IMR-90 (cell line): Measurements from ENCODE around the gene KRTAP9-4. TPM values are rescaled to one million over a fixed set of nuclear protein-coding genes. Genes with fewer than 3 reads are reported as not detected.

Source experiments
- ATAC-seq: fragments of 200-7000 bp; cut with Tn5 transposase; 2 replicates; pipeline ENCODE4 v1.9.1; 2020; ENCODE audit warnings: low read depth, mild to moderate bottlenecking, moderate library complexity
- BruUV-seq: library from RNA; stranded (reverse); fragments of 400-500 nt; replicated peaks from 2 replicates; lab custom pipeline; 2021; lab: Mats Ljungman, UMichigan
- CTCF ChIA-PET: fragments of 300-600 bp; formaldehyde crosslinking; extraction: SDS; loops from one replicate; lab custom pipeline; 2021; ENCODE audit warnings: antibody characterized with exemption; lab: Yijun Ruan, JAX
- POLR2A ChIA-PET: fragments of 300-600 bp; sonication (Branson Sonifier 250); formaldehyde crosslinking; loops from one replicate; lab custom pipeline; 2022; ENCODE audit warnings: antibody characterized with exemption; ENCODE audit not compliant: unreplicated experiment; lab: Charles Lee
- DNase-seq: peaks from one replicate; pipeline ENCODE4 v3.0.0; 2013
- H2AFZ ChIP-seq: replicated peaks from 2 replicates; pipeline ENCODE3; 2013; ENCODE audit warnings: low read length, mild to moderate bottlenecking; ENCODE audit not compliant: poor library complexity
- H2AK5ac ChIP-seq: 2 replicates; pipeline ENCODE4 v1.6.1; 2013; ENCODE audit warnings: low read depth, low read length, inconsistent platforms
- H2AK9ac ChIP-seq: replicated peaks from 2 replicates; pipeline ENCODE3; 2013; ENCODE audit warnings: mild to moderate bottlenecking, low read depth, low read length, moderate library complexity; ENCODE audit not compliant: poor library complexity
- H2BK120ac ChIP-seq: 2 replicates; pipeline ENCODE4 v1.6.1; 2013; ENCODE audit warnings: low read depth, low read length, inconsistent platforms
- H2BK15ac ChIP-seq: 3 replicates; pipeline ENCODE4 v1.6.1; 2013; ENCODE audit warnings: low read depth, low read length, inconsistent platforms
- H2BK20ac ChIP-seq: 2 replicates; pipeline ENCODE4 v1.6.1; 2013; ENCODE audit warnings: low read depth, mild to moderate bottlenecking, inconsistent platforms, low read length, moderate library complexity
- H2BK5ac ChIP-seq: 2 replicates; pipeline ENCODE4 v1.6.1; 2013; ENCODE audit warnings: mild to moderate bottlenecking, low read depth, low read length, inconsistent platforms; ENCODE audit not compliant: poor library complexity, severe bottlenecking
- H3K14ac ChIP-seq: replicated peaks from 2 replicates; pipeline ENCODE4 v1.6.1; 2013; ENCODE audit warnings: low read depth, low read length, inconsistent platforms
- H3K18ac ChIP-seq: 2 replicates; pipeline ENCODE4 v1.6.1; 2013; ENCODE audit warnings: low read depth, low read length, control low read depth
- H3K23ac ChIP-seq: 2 replicates; pipeline ENCODE4 v1.6.1; 2013; ENCODE audit warnings: low read depth, low read length, inconsistent platforms
- H3K27ac ChIP-seq: 2 replicates; pipeline ENCODE4 v1.5.1; 2013; ENCODE audit warnings: mild to moderate bottlenecking, control low read depth, low read length; ENCODE audit not compliant: insufficient read depth
- H3K27me3 ChIP-seq: 2 replicates; pipeline ENCODE4 v1.6.1; 2013; ENCODE audit warnings: low read length; ENCODE audit not compliant: control insufficient read depth, insufficient read depth
- H3K36me3 ChIP-seq: 2 replicates; pipeline ENCODE4 v1.6.1; 2013; ENCODE audit warnings: low read length, mixed read lengths; ENCODE audit not compliant: control insufficient read depth, insufficient read depth
- H3K4ac ChIP-seq: 2 replicates; pipeline ENCODE4 v1.6.1; 2013; ENCODE audit warnings: low read depth, low read length, inconsistent platforms
- H3K4me1 ChIP-seq: 2 replicates; pipeline ENCODE4 v1.6.1; 2013; ENCODE audit warnings: low read length, mixed read lengths; ENCODE audit not compliant: control insufficient read depth, insufficient read depth
- H3K4me2 ChIP-seq: 2 replicates; pipeline ENCODE4 v1.6.1; 2013; ENCODE audit warnings: low read depth, mild to moderate bottlenecking, control low read depth, low read length, moderate library complexity
- H3K4me3 ChIP-seq: 2 replicates; pipeline ENCODE4 v1.5.1; 2013; ENCODE audit warnings: low read depth, mild to moderate bottlenecking, control low read depth, low read length, moderate library complexity; ENCODE audit not compliant: insufficient read depth
- H3K56ac ChIP-seq: 2 replicates; pipeline ENCODE4 v1.6.1; 2013; ENCODE audit warnings: low read length, inconsistent platforms; ENCODE audit not compliant: insufficient read depth; ENCODE audit errors: extremely low read depth
- H3K79me1 ChIP-seq, 2 experiments: 2 replicates each; pipeline ENCODE4 v1.6.1; 2013; ENCODE audit warnings: low read length in 2 of 2, inconsistent platforms in 1 of 2, low read depth in 1 of 2
- H3K9ac ChIP-seq: 2 replicates; pipeline ENCODE4 v1.6.1; 2013; ENCODE audit warnings: low read depth, low read length, control low read depth
- H3K9me1 ChIP-seq: 2 replicates; pipeline ENCODE4 v1.6.1; 2013; ENCODE audit warnings: low read length, inconsistent platforms; ENCODE audit not compliant: insufficient read depth
- H3K9me3 ChIP-seq: 2 replicates; pipeline ENCODE4 v1.6.1; 2013; ENCODE audit warnings: low read length; ENCODE audit not compliant: control insufficient read depth, insufficient read depth
- H4K20me1 ChIP-seq: 2 replicates; pipeline ENCODE4 v1.6.1; 2013; ENCODE audit warnings: low read length, inconsistent platforms; ENCODE audit not compliant: insufficient read depth
- H4K5ac ChIP-seq: 2 replicates; pipeline ENCODE4 v1.6.1; 2013; ENCODE audit warnings: mild to moderate bottlenecking, low read depth, low read length, control low read depth
- H4K8ac ChIP-seq, 2 experiments: 2 replicates each; pipeline ENCODE4 v1.6.1; 2013; ENCODE audit warnings: low read depth in 2 of 2, low read length in 2 of 2, control low read depth in 1 of 2, inconsistent platforms in 1 of 2
- H4K91ac ChIP-seq: 2 replicates; pipeline ENCODE4 v1.6.1; 2013; ENCODE audit warnings: low read depth, low read length, inconsistent platforms; ENCODE audit not compliant: insufficient read depth
- BHLHE40 ChIP-seq: fragments of 150-350 bp; IDR thresholded peaks from 2 replicates; pipeline ENCODE4 v1.6.1; 2016; ENCODE audit warnings: mild to moderate bottlenecking, low read depth, low read length
- CEBPB ChIP-seq: IDR thresholded peaks from 2 replicates; pipeline ENCODE4 v1.6.1; 2012; ENCODE audit warnings: low read depth, low read length, improper control_type of control experiment
- CHD1 ChIP-seq: IDR thresholded peaks from 2 replicates; pipeline ENCODE4 v1.6.1; 2012; ENCODE audit warnings: low read depth, low read length, improper control_type of control experiment
- FOS ChIP-seq: fragments of 150-350 bp; IDR thresholded peaks from 2 replicates; pipeline ENCODE4 v1.6.1; 2016; ENCODE audit warnings: low read depth, low read length
- SMC3 ChIP-seq: fragments of 150-350 bp; IDR thresholded peaks from 2 replicates; pipeline ENCODE4 v1.6.1; 2016; ENCODE audit warnings: low read depth, mild to moderate bottlenecking, antibody characterized with exemption, low read length, moderate library complexity
- WGBS, 2 experiments: methylation state at CpG; one replicate each; pipeline versions ENCODE4 v1.1.5 to v1.1.7; 2013; ENCODE audit warnings: missing lambda C conversion rate in 2 of 2; ENCODE audit not compliant: insufficient read length in 1 of 2; ENCODE audit errors: extremely low coverage in 2 of 2; 5-methylcytosine and 5-hydroxymethylcytosine counted together
- dilution Hi-C: fragments of 300-500 bp; cut with HindIII; formaldehyde crosslinking; loops from one replicate; pipeline ENCODE4 v1.14.3; 2018; ENCODE audit warnings: low sequenced_read_pairs; ENCODE audit not compliant: unreplicated experiment
- in situ Hi-C: fragments of 300-500 bp; cut with MboI; formaldehyde crosslinking; loops from 3 replicates; pipeline ENCODE4 v1.14.3; 2019; ENCODE audit warnings: low sequenced_read_pairs, inconsistent platforms, mixed read lengths
- intact Hi-C: fragments of 100-400 bp; cut with micrococcal nuclease; formaldehyde crosslinking; loops from 2 replicates; pipeline ENCODE4 v1.10.0; 2022
- polyA plus RNA-seq, 3 experiments: library from polyadenylated mRNA; depleted of rRNA; stranded (reverse); fragments of >200 nt; gene quantifications; 2 replicates each; pipeline ENCODE4 v1.2.3, GENCODE V29; 2012; ENCODE audit warnings: low replicate concordance in 1 of 3
- total RNA-seq: library from RNA; depleted of rRNA; stranded (reverse); fragments of >200 nt; gene quantifications from 2 replicates; pipeline ENCODE4 v1.2.3, GENCODE V29; 2012
- TF ChIP-seq, protein P1 (sequence below): fragments of 150-350 bp; IDR thresholded peaks from 2 replicates; pipeline ENCODE4 v1.6.1; 2017; ENCODE audit warnings: mild to moderate bottlenecking, antibody characterized with exemption, low read length, low read depth
- TF ChIP-seq, protein P2 (sequence below): fragments of 150-350 bp; IDR thresholded peaks from 2 replicates; pipeline ENCODE4 v1.6.1; 2016; ENCODE audit warnings: low read depth, mild to moderate bottlenecking, low read length, moderate library complexity, borderline replicate concordance

KRTAP9-4 gene
- total and polyA plus RNA-seq, 2 of the 4 experiments (the other 2 are of a cell fraction), result not detected

- no peak overlapping the region for H2AK9ac ChIP-seq
- no peak overlapping the region for H4K5ac ChIP-seq
- peaks cover 4% of the 10 kb centered on the region; the same call in 1 of the 2 replicates for H3K4me1 ChIP-seq
- in situ Hi-C loops, result no loop called here
- no peaks in the 10 kb centered on the region for H3K36me3 ChIP-seq
- no peak overlapping the region for H3K4me2 ChIP-seq
- no peak overlapping the region for H3K23ac ChIP-seq
- no peak overlapping the region for H3K27ac ChIP-seq
- peak overlapping the region; percentile 42; the same call in 1 of the 2 replicates for H3K18ac ChIP-seq
- no peak overlapping the region for H4K8ac ChIP-seq
- no peaks in the 10 kb centered on the region for H3K79me1 ChIP-seq
- H3K9me1 ChIP-seq, result peaks cover 7% of the 10 kb centered on the region
- peak overlapping the region; percentile 54; the same call in 1 of the 2 replicates for H2AK5ac ChIP-seq
- ChIA-PET POLR2A (no interaction called here), CTCF (interaction anchor here (1.5 kb wide), 1 partner anchor 11 kb away, joined by 4 read pairs; no protein-coding TSS in a partner anchor)
- no peak overlapping the region for H3K4ac ChIP-seq
- H2BK20ac ChIP-seq, result no peak overlapping the region
- no peak overlapping the region for H3K14ac ChIP-seq
- no peak overlapping the region for H2BK15ac ChIP-seq
- no peak overlapping the region for H3K9ac ChIP-seq
- H2AFZ ChIP-seq, result no peak overlapping the region
- BruUV-seq, result no TSS peak
- H3K9me3 ChIP-seq, result no peaks in the 10 kb centered on the region
- no peaks in the 10 kb centered on the region for H4K20me1 ChIP-seq
- H2BK5ac ChIP-seq, result no peak overlapping the region
- no peak overlapping the region for H3K56ac ChIP-seq
- intact Hi-C loops, result no loop called here
- H2BK120ac ChIP-seq, result no peak overlapping the region
- no CpG with 5 or more reads among the region's 3 CpGs for WGBS, 2 experiments
- dilution Hi-C loops, result no loop called here
- TF ChIP-seq BHLHE40 (no peak), SMC3 (no peak), CEBPB (peak; percentile 56; the same call in 1 of the 2 replicates), FOS (no peak), CHD1 (no peak)
- TF ChIP-seq, protein P1, sequence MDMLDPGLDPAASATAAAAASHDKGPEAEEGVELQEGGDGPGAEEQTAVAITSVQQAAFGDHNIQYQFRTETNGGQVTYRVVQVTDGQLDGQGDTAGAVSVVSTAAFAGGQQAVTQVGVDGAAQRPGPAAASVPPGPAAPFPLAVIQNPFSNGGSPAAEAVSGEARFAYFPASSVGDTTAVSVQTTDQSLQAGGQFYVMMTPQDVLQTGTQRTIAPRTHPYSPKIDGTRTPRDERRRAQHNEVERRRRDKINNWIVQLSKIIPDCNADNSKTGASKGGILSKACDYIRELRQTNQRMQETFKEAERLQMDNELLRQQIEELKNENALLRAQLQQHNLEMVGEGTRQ, result no peak
- TF ChIP-seq, protein P2, sequence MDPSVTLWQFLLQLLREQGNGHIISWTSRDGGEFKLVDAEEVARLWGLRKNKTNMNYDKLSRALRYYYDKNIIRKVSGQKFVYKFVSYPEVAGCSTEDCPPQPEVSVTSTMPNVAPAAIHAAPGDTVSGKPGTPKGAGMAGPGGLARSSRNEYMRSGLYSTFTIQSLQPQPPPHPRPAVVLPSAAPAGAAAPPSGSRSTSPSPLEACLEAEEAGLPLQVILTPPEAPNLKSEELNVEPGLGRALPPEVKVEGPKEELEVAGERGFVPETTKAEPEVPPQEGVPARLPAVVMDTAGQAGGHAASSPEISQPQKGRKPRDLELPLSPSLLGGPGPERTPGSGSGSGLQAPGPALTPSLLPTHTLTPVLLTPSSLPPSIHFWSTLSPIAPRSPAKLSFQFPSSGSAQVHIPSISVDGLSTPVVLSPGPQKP, result no peak
- no peak overlapping the region for H4K91ac ChIP-seq
- no peak for ATAC-seq
- no peak for DNase-seq
- H3K27me3 ChIP-seq, result no peaks in the 10 kb centered on the region; the same call in 1 of the 2 replicates
- no peak overlapping the region for H3K4me3 ChIP-seq
Observed at GRCh38 chr17:41287050-41287449, 37.6 kb downstream of the KRTAP9-4 start.
